Adrenal gland (tissue), 12 donors: ENCODE measurements around the gene CD86. TPM values are rescaled to one million over a fixed set of nuclear protein-coding genes. Genes with fewer than 3 reads are reported as not detected.
"Not testable (repeated sequence)": the region's sequence is repeated elsewhere in the genome, so short reads cannot be mapped to it uniquely, and the experiment has no call there.

Experiments used
- DNase-seq, 7 donors: peaks; one replicate each; pipeline ENCODE4 v3.0.0-alpha.2; 2019 to 2020
- H3K27ac ChIP-seq, 5 donors: fragments of 200-600 bp; sonication (generic) in 4 of 5; 1 replicate in 3 of 5; 2 replicates in 2 of 5; pipeline versions ENCODE4 v1.5.1 to v1.8.0; 2016 to 2020; ENCODE audit warnings: mild to moderate bottlenecking in 1 of 5
- H3K27me3 ChIP-seq: fragments of 200-600 bp; 2 replicates; pipeline ENCODE4 v1.8.0; 2021
- H3K36me3 ChIP-seq, 2 donors: fragments of 200-600 bp; replicated peaks in 1 of 2; 1 replicate in 1 of 2; 2 replicates in 1 of 2; pipeline versions ENCODE4 v1.5.1 to v1.8.0; 2018 to 2022
- H3K4me1 ChIP-seq, 2 donors: fragments of 200-600 bp; replicated peaks in 1 of 2; 1 replicate in 1 of 2; 2 replicates in 1 of 2; pipeline versions ENCODE4 v1.5.1 to v1.8.0; 2018 to 2021
- H3K4me3 ChIP-seq, 4 donors: fragments of 200-600 bp; sonication (generic) in 3 of 4; one replicate each; pipeline ENCODE4 v1.5.1; 2016 to 2018
- H3K9me3 ChIP-seq, 3 donors: fragments of 200-600 bp; sonication (generic) in 1 of 3; replicated peaks in 1 of 3; 1 replicate in 2 of 3; 2 replicates in 1 of 3; pipeline versions ENCODE4 v1.5.1 to v1.8.0; 2016 to 2021
- CTCF ChIP-seq, 6 experiments: fragments of 450-650 bp in 4 of 6; fragments of 200-600 bp in 2 of 6; sonication (generic) in 1 of 6; IDR thresholded peaks; 1 replicate in 5 of 6; 2 replicates in 1 of 6; pipeline versions ENCODE4 v1.5.1 to v1.8.0; 2016 to 2021; ENCODE audit warnings: antibody characterized with exemption in 6 of 6, mild to moderate bottlenecking in 2 of 6, moderate library complexity in 1 of 6
- POLR2A ChIP-seq, 2 donors: fragments of 450-650 bp; IDR thresholded peaks; one replicate each; pipeline ENCODE4 v1.6.1; 2017; ENCODE audit warnings: antibody characterized with exemption in 2 of 2, mild to moderate bottlenecking in 2 of 2, moderate library complexity in 1 of 2
- WGBS, 4 donors: extraction: QIAGEN DNeasy Blood & Tissue Kit in 2 of 4; methylation state at CpG; one replicate each; pipeline versions ENCODE4 v1.1.5 to v1.1.7; 2013 to 2017; 5-methylcytosine and 5-hydroxymethylcytosine counted together
- intact Hi-C, 2 donors: fragments of 100-400 bp; cut with DNase I; formaldehyde crosslinking; loops; one replicate each; pipeline versions ENCODE4 v1.14.1 to v1.15.0; 2022 to 2023
- polyA plus RNA-seq, 3 donors: library from polyadenylated mRNA; stranded (reverse); fragments of 200-250 nt in 2 of 3; fragments of 350-450 nt in 1 of 3; fragmentation: Illumina TruSeq in 1 of 3; extraction: RNeasy Lipid Tissue Mini Kit (QIAGEN cat#74804) in 1 of 3; gene quantifications; one replicate each; pipeline ENCODE4 v1.2.3, GENCODE V29; 2013 to 2014
- total RNA-seq, 9 donors: library from RNA; depleted of rRNA in 4 of 9; stranded (reverse); fragments of >200 nt in 4 of 9; fragments of 120-200 nt in 1 of 9; fragmentation: NEBNext Ultra II Directional in 1 of 9; extraction: Animal tissue kit (Norgen Biotek cat#: 25700) in 1 of 9; gene quantifications; one replicate each; pipeline versions ENCODE4 v1.1.0 to v1.2.4, GENCODE V29; 2013 to 2023
- donor health status: healthy with polysubstance abuse.
- donor health status: Bipolar disorder and iron deficiency.
- donor health status: DM: yes; HTN: yes; CAD: no.
- donor health status: DM: no; HTN: no; CAD: no.
- donor health status: DM: no; HTN: no; CAD: no.
- donor health status: DM: yes; HTN: yes; CAD: no.

The CD86 gene
- total and polyA plus RNA-seq, 12 donors = 2.1 to 23.3 (median 8.9) TPM

- 90 to 98% (median 94%) methylated on average over 1 of the region's 1 CpG for WGBS, 4 donors
- Histone ChIP-seq H3K27me3 (no peaks in the 10 kb centered on the region), H3K36me3 (no peaks in the 10 kb centered on the region), H3K4me1 (no peaks in the 10 kb centered on the region), H3K4me3 (no peak overlapping the region), H3K27ac (no peak overlapping the region), H3K9me3 (no peaks in the 10 kb centered on the region)
- TF ChIP-seq CTCF (IDR thresholded peaks at IDR 0.05) (no peak), POLR2A (IDR thresholded peaks at IDR 0.05) (no peak)
- no peak for DNase-seq
- intact Hi-C loops = no loop called here
Measured at GRCh38 chr3:122031123-122031468, 24.1 kb upstream of the CD86 start.

- H3K4me3 ChIP-seq = no peak overlapping the region
- WGBS, 4 donors = 89 to 93% (median 90%) methylated on average over 1 of the region's 1 CpG
- no peaks in the 10 kb centered on the region for H3K4me1 ChIP-seq
- TF ChIP-seq POLR2A (IDR thresholded peaks at IDR 0.05) (no peak), CTCF (IDR thresholded peaks at IDR 0.05) (no peak)
- intact Hi-C loops = no loop called here
- no peak overlapping the region for H3K27ac ChIP-seq
- peaks cover 0 to 8% (median 0%) of the 10 kb centered on the region in 3 donors for H3K9me3 ChIP-seq
- no peak for DNase-seq
- H3K36me3 ChIP-seq = no peaks in the 10 kb centered on the region
- H3K27me3 ChIP-seq = no peaks in the 10 kb centered on the region
Measured at GRCh38 chr3:122032531-122032930, 22.6 kb upstream of the CD86 start.

DNA sequence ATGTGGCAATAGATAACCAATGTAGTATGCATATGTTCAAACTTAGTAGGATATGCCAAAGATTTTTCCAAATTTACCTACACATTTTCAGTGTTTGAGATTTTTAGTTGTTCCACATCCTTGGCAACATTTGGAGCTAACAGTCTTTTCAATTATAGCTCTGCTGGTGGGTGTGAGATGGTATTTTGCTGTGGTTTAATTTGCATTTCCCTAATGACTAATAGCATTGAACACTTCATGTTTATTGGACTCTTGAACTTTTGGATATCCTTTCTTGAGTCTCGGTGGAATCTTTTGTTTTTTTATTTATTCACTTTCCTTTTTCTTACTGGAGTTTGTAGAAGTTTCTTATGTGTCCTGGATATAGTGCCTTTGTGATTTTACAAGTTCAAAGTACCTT is 22.1 kb upstream of the CD86 start:
- TF ChIP-seq CTCF (IDR thresholded peaks at IDR 0.05) (no peak), POLR2A (IDR thresholded peaks at IDR 0.05) (no peak)
- WGBS, 4 donors = 58 to 89% (median 69%) methylated on average over 1 of the region's 1 CpG
- intact Hi-C loops = no loop called here

GRCh38 chr3:122047296-122047695 is 7.9 kb upstream of the CD86 start:
- H3K9me3 ChIP-seq, H3K36me3 ChIP-seq, H3K27ac ChIP-seq, H3K4me3 ChIP-seq, H3K27me3 ChIP-seq, DNase-seq, H3K4me1 ChIP-seq, intact Hi-C loops: not testable (repeated sequence)
- WGBS, 4 donors = 82 to 91% (median 87%) methylated on average over 6 to 16 of the region's 16 CpGs

More for the DNA sequence above, 22.1 kb upstream of the CD86 start:
- peaks cover 0 to 10% (median 0%) of the 10 kb centered on the region in 3 donors for H3K9me3 ChIP-seq
- no peaks in the 10 kb centered on the region for H3K36me3 ChIP-seq
- no peak overlapping the region for H3K27ac ChIP-seq
- no peaks in the 10 kb centered on the region for H3K27me3 ChIP-seq
- no peaks in the 10 kb centered on the region for H3K4me1 ChIP-seq
- no peak overlapping the region for H3K4me3 ChIP-seq
- no peak for DNase-seq

- H3K36me3 ChIP-seq, H3K9me3 ChIP-seq, H3K27me3 ChIP-seq, intact Hi-C loops, H3K4me3 ChIP-seq, H3K4me1 ChIP-seq, H3K27ac ChIP-seq, DNase-seq: not testable (repeated sequence)
- 81 to 100% (median 85%) methylated on average over 7 to 11 of the region's 11 CpGs for WGBS, 4 donors
Measured at GRCh38 chr3:122047773-122048172, 7.4 kb upstream of the CD86 start.
